GM23338 (cell line): ENCODE results near the gene LIX1L. TPM values are rescaled to one million over a fixed set of nuclear protein-coding genes. Genes with fewer than 3 reads are reported as not detected.

Experiments
- ATAC-seq: fragments of 200-7000 bp; cut with Tn5 transposase; 3 replicates; pipeline ENCODE4 v1.9.1; 2020
- DNase-seq: peaks from one replicate; pipeline ENCODE4 v3.0.0-alpha.2; 2015; ENCODE audit warnings: low spot score
- H2AFZ ChIP-seq: fragments of 200-600 bp; sonication (generic); 2 replicates; pipeline ENCODE4 v1.8.0; 2016; ENCODE audit warnings: antibody characterized with exemption, mild to moderate bottlenecking, moderate library complexity
- H3F3A ChIP-seq: fragments of 200-600 bp; sonication (generic); replicated peaks from 2 replicates; pipeline ENCODE4 v1.8.0; 2017; ENCODE audit warnings: antibody characterized with exemption, mixed run types, low read depth
- H3K27ac ChIP-seq: fragments of 200-600 bp; sonication (generic); 2 replicates; pipeline ENCODE4 v1.6.1; 2016; ENCODE audit warnings: low read depth
- H3K27me3 ChIP-seq: fragments of 200-600 bp; sonication (generic); 2 replicates; pipeline ENCODE4 v1.8.0; 2016; ENCODE audit warnings: mild to moderate bottlenecking, mixed run types, moderate library complexity; ENCODE audit not compliant: insufficient read depth
- H3K36me3 ChIP-seq: fragments of 200-600 bp; sonication (generic); 2 replicates; pipeline ENCODE4 v1.8.0; 2016; ENCODE audit warnings: mild to moderate bottlenecking; ENCODE audit not compliant: insufficient read depth
- H3K4me1 ChIP-seq: fragments of 200-600 bp; sonication (generic); 2 replicates; pipeline ENCODE4 v1.8.0; 2016; ENCODE audit warnings: mild to moderate bottlenecking, moderate library complexity; ENCODE audit not compliant: insufficient read depth
- H3K4me2 ChIP-seq: fragments of 200-600 bp; sonication (generic); 2 replicates; pipeline ENCODE4 v1.7.1; 2017; ENCODE audit warnings: mixed run types
- H3K4me3 ChIP-seq: fragments of 200-600 bp; sonication (generic); 2 replicates; pipeline ENCODE4 v1.6.1; 2016; ENCODE audit warnings: mixed run types
- H3K79me2 ChIP-seq: fragments of 200-600 bp; sonication (generic); replicated peaks from 2 replicates; pipeline ENCODE4 v1.8.0; 2017; ENCODE audit warnings: mild to moderate bottlenecking; ENCODE audit not compliant: insufficient read depth
- H3K9me2 ChIP-seq: fragments of 200-600 bp; sonication (generic); 2 replicates; pipeline ENCODE4 v1.8.0; 2017; ENCODE audit not compliant: insufficient read depth
- H4K20me1 ChIP-seq: fragments of 200-600 bp; sonication (generic); replicated peaks from 2 replicates; pipeline ENCODE4 v1.8.0; 2017; ENCODE audit warnings: mild to moderate bottlenecking; ENCODE audit not compliant: insufficient read depth
- H3K27ac Mint-ChIP-seq: 2 replicates; pipeline ENCODE4 v1.8.0; 2020; ENCODE audit warnings: inconsistent platforms, mild to moderate bottlenecking, moderate library complexity, mixed read lengths
- H3K27me3 Mint-ChIP-seq: 3 replicates; pipeline ENCODE4 v1.8.0; 2022; ENCODE audit warnings: low read depth, mild to moderate bottlenecking, moderate library complexity, mixed read lengths, inconsistent platforms; ENCODE audit not compliant: insufficient read depth, poor library complexity
- H3K36me3 Mint-ChIP-seq: 3 replicates; pipeline ENCODE4 v1.8.0; 2021; ENCODE audit warnings: low read depth, mild to moderate bottlenecking, inconsistent platforms, moderate library complexity, mixed read lengths
- H3K4me1 Mint-ChIP-seq: 3 replicates; pipeline ENCODE4 v1.8.0; 2020; ENCODE audit warnings: mild to moderate bottlenecking, inconsistent platforms, mixed read lengths
- H3K4me3 Mint-ChIP-seq: 3 replicates; pipeline ENCODE4 v1.8.0; 2021; ENCODE audit warnings: moderate library complexity, mild to moderate bottlenecking, inconsistent platforms, mixed read lengths
- H3K9me3 Mint-ChIP-seq: 3 replicates; pipeline ENCODE4 v1.8.0; 2020; ENCODE audit warnings: moderate library complexity, mild to moderate bottlenecking, inconsistent platforms, mixed read lengths
- CREB1 ChIP-seq: fragments of 250-450 bp; sonication (Bioruptor Pico); IDR thresholded peaks from 2 replicates; pipeline ENCODE4 v1.5.0; 2020; ENCODE audit warnings: low read depth, mild to moderate bottlenecking, moderate library complexity
- CTCF ChIP-seq, 2 experiments: fragments of 200-600 bp in 1 of 2; sonication (generic) in 1 of 2; conservative IDR thresholded peaks; 2 replicates each; pipeline versions ENCODE4 v1.5.1 to v1.6.1; 2016 to 2017; ENCODE audit warnings: antibody characterized with exemption in 2 of 2, low read depth in 2 of 2, mild to moderate bottlenecking in 2 of 2, moderate library complexity in 1 of 2
- EZH2 ChIP-seq: fragments of 200-600 bp; sonication (generic); IDR thresholded peaks from one replicate; pipeline ENCODE4 v1.8.0; 2017; ENCODE audit warnings: antibody characterized with exemption, mild to moderate bottlenecking, low read depth; ENCODE audit not compliant: unreplicated experiment
- EZH2phosphoT487 ChIP-seq: fragments of 200-600 bp; sonication (generic); IDR thresholded peaks from one replicate; pipeline ENCODE4 v1.8.1; 2018; ENCODE audit warnings: antibody characterized with exemption; ENCODE audit not compliant: unreplicated experiment
- JUNB ChIP-seq: IDR thresholded peaks from one replicate; pipeline ENCODE4 v1.6.1; 2016; ENCODE audit warnings: antibody characterized with exemption; ENCODE audit not compliant: unreplicated experiment
- NANOG ChIP-seq: IDR thresholded peaks from 2 replicates; pipeline ENCODE4 v1.6.1; 2016; ENCODE audit warnings: antibody characterized with exemption, borderline replicate concordance
- POLR2AphosphoS5 ChIP-seq: IDR thresholded peaks from 2 replicates; pipeline ENCODE4 v1.6.1; 2016; ENCODE audit warnings: antibody characterized with exemption, low read depth
- REST ChIP-seq: IDR thresholded peaks from one replicate; pipeline ENCODE4 v1.6.1; 2018; ENCODE audit warnings: antibody characterized with exemption; ENCODE audit not compliant: unreplicated experiment
- STAT1 ChIP-seq: IDR thresholded peaks from one replicate; pipeline ENCODE4 v1.6.1; 2016; ENCODE audit warnings: antibody characterized with exemption; ENCODE audit not compliant: unreplicated experiment
- ZNF114 ChIP-seq: fragments of 250-450 bp; sonication (Bioruptor Pico); IDR thresholded peaks from 2 replicates; pipeline ENCODE4 v1.5.0; 2020; ENCODE audit warnings: mild to moderate bottlenecking, moderate library complexity
- ZNF331 ChIP-seq: fragments of 250-450 bp; sonication (Bioruptor Pico); IDR thresholded peaks from 2 replicates; pipeline ENCODE4 v1.5.0; 2020; ENCODE audit warnings: low read depth, mild to moderate bottlenecking, moderate library complexity
- polyA plus RNA-seq: library from polyadenylated mRNA; unstranded; fragments of >200 nt; fragmentation: Nextera tagmentation; extraction: Ambion mirVana; gene quantifications from 2 replicates; pipeline ENCODE4 v1.2.1, GENCODE V29; 2016
- total RNA-seq: library from RNA; depleted of rRNA; stranded (reverse); fragments of >200 nt; shearing (Covaris generic); gene quantifications from 2 replicates; pipeline ENCODE4 v1.2.3, GENCODE V29; 2014
- TF ChIP-seq, protein P1 (sequence below): fragments of 250-450 bp; sonication (Bioruptor Pico); IDR thresholded peaks from 2 replicates; pipeline ENCODE4 v1.5.0; 2020; ENCODE audit warnings: mild to moderate bottlenecking, moderate library complexity
- TF ChIP-seq, protein P2 (sequence below): IDR thresholded peaks from 2 replicates; pipeline ENCODE4 v1.6.1; 2016; ENCODE audit warnings: antibody characterized with exemption

LIX1L gene
- total and polyA plus RNA-seq, 2 experiments from 2014 or later = 0.76 to 2.6 TPM

- Histone ChIP-seq H4K20me1 (no peaks in the 10 kb centered on the region), H3K4me3 (no peak overlapping the region), H3K36me3 (no peaks in the 10 kb centered on the region), H3K27me3 (no peaks in the 10 kb centered on the region), H3K79me2 (peaks cover 17% of the 10 kb centered on the region), H3F3A (peaks cover 5% of the 10 kb centered on the region; the same call in 1 of the 2 replicates), H3K4me2 (no peak overlapping the region; the same call in 1 of the 2 replicates), H2AFZ (peak overlapping the region; percentile 88), H3K9me2 (no peaks in the 10 kb centered on the region), H3K27ac (0 out of 2 replicates have a peak overlapping the region, but pooled peaks have one; percentile 82), H3K4me1 (peaks cover 39% of the 10 kb centered on the region)
- ATAC-seq (no peak), DNase-seq (no peak)
- Mint-ChIP-seq H3K27ac (no peak overlapping the region; the same call in none of the 2 replicates), H3K36me3 (peaks cover 20% of the 10 kb centered on the region), H3K4me1 (peaks cover 31% of the 10 kb centered on the region), H3K9me3 (no peaks in the 10 kb centered on the region), H3K27me3 (peaks cover 13% of the 10 kb centered on the region), H3K4me3 (no peak overlapping the region)
- TF ChIP-seq ZNF114 (CRISPR knock-in tag) (no peak), EZH2 (no peak), EZH2phosphoT487 (no peak), CREB1 (no peak), CTCF (conservative IDR thresholded peaks at IDR 0.05; ENCODE audit: low read depth in 2 of 2) (no peak), POLR2AphosphoS5 (no peak), NANOG (no peak), ZNF331 (CRISPR knock-in tag) (no peak), JUNB (no peak), STAT1 (no peak), REST (no peak)
- TF ChIP-seq, protein P1, sequence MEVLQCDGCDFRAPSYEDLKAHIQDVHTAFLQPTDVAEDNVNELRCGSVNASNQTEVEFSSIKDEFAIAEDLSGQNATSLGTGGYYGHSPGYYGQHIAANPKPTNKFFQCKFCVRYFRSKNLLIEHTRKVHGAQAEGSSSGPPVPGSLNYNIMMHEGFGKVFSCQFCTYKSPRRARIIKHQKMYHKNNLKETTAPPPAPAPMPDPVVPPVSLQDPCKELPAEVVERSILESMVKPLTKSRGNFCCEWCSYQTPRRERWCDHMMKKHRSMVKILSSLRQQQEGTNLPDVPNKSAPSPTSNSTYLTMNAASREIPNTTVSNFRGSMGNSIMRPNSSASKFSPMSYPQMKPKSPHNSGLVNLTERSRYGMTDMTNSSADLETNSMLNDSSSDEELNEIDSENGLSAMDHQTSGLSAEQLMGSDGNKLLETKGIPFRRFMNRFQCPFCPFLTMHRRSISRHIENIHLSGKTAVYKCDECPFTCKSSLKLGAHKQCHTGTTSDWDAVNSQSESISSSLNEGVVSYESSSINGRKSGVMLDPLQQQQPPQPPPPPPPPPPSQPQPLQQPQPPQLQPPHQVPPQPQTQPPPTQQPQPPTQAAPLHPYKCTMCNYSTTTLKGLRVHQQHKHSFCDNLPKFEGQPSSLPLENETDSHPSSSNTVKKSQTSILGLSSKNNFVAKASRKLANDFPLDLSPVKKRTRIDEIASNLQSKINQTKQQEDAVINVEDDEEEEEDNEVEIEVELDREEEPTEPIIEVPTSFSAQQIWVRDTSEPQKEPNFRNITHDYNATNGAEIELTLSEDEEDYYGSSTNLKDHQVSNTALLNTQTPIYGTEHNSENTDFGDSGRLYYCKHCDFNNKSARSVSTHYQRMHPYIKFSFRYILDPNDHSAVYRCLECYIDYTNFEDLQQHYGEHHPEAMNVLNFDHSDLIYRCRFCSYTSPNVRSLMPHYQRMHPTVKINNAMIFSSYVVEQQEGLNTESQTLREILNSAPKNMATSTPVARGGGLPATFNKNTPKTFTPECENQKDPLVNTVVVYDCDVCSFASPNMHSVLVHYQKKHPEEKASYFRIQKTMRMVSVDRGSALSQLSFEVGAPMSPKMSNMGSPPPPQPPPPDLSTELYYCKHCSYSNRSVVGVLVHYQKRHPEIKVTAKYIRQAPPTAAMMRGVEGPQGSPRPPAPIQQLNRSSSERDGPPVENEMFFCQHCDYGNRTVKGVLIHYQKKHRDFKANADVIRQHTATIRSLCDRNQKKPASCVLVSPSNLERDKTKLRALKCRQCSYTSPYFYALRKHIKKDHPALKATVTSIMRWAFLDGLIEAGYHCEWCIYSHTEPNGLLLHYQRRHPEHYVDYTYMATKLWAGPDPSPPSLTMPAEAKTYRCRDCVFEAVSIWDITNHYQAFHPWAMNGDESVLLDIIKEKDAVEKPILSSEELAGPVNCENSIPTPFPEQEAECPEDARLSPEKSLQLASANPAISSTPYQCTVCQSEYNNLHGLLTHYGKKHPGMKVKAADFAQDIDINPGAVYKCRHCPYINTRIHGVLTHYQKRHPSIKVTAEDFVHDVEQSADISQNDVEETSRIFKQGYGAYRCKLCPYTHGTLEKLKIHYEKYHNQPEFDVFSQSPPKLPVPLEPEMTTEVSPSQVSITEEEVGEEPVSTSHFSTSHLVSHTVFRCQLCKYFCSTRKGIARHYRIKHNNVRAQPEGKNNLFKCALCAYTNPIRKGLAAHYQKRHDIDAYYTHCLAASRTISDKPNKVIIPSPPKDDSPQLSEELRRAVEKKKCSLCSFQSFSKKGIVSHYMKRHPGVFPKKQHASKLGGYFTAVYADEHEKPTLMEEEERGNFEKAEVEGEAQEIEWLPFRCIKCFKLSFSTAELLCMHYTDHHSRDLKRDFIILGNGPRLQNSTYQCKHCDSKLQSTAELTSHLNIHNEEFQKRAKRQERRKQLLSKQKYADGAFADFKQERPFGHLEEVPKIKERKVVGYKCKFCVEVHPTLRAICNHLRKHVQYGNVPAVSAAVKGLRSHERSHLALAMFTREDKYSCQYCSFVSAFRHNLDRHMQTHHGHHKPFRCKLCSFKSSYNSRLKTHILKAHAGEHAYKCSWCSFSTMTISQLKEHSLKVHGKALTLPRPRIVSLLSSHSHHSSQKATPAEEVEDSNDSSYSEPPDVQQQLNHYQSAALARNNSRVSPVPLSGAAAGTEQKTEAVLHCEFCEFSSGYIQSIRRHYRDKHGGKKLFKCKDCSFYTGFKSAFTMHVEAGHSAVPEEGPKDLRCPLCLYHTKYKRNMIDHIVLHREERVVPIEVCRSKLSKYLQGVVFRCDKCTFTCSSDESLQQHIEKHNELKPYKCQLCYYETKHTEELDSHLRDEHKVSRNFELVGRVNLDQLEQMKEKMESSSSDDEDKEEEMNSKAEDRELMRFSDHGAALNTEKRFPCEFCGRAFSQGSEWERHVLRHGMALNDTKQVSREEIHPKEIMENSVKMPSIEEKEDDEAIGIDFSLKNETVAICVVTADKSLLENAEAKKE (CRISPR knock-in tag) = no peak
- TF ChIP-seq, protein P2, sequence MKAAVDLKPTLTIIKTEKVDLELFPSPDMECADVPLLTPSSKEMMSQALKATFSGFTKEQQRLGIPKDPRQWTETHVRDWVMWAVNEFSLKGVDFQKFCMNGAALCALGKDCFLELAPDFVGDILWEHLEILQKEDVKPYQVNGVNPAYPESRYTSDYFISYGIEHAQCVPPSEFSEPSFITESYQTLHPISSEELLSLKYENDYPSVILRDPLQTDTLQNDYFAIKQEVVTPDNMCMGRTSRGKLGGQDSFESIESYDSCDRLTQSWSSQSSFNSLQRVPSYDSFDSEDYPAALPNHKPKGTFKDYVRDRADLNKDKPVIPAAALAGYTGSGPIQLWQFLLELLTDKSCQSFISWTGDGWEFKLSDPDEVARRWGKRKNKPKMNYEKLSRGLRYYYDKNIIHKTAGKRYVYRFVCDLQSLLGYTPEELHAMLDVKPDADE = no peak
These were observed 41.7 kb upstream of the LIX1L start for GRCh38 chr1:145999321-146000024.
